NCI-H446 (cell line): ENCODE measurements around the gene RAG2.
A peak's percentile ranks its signal among the peaks of the same experiment; 100 is the strongest.

ENCODE experiments used
- DNase-seq, 2 experiments: peaks; one replicate each; lab custom pipeline; 2025; lab: John Stamatoyannopoulos, UW

Gene RAG2

DNA sequence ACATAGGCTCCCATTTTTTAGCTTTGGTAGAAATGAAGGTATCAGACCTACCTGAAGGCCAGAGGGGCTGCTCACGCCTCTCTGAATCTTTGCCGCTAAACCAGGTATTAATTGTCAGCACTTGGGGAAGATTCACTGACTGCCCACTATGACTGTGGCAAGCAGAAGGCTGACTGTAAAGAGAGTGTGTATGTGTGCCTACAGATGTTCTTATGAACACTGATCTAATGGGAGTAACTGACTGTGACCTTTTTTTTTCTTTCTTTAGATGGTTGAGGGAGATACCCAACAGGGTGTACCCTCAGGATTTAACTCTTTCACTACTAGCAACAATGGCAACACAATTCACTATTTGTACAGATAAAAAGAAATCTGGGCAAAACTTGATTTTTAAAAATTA, at the start of gene RAG2:
Gene RAG2, minus strand, starts transcription at position 186 of the 400 bp plus-strand sequence. CDS start 4,068 bp downstream, outside the sequence.
- DNase-seq: no peak

DNA sequence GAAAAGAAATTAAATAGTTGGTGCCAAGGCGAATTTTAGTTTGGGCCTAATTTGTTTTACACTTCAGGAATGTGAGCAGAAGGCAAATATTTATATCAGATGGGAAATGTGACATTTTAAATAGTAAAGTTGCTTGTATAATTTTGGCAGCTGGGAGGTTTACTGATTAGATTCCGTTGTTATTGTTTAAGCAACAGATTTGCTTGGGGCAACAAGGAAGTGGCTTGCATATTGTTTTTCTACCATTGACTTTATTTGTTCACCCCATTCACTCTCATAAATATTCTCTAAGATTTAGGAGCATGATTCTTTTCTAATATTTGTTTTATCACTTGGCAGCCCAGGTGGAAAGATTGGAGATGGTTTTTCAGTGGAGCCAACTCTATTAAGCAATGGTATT, 40.5 kb upstream of the RAG2 start:
- no peak for DNase-seq

DNA sequence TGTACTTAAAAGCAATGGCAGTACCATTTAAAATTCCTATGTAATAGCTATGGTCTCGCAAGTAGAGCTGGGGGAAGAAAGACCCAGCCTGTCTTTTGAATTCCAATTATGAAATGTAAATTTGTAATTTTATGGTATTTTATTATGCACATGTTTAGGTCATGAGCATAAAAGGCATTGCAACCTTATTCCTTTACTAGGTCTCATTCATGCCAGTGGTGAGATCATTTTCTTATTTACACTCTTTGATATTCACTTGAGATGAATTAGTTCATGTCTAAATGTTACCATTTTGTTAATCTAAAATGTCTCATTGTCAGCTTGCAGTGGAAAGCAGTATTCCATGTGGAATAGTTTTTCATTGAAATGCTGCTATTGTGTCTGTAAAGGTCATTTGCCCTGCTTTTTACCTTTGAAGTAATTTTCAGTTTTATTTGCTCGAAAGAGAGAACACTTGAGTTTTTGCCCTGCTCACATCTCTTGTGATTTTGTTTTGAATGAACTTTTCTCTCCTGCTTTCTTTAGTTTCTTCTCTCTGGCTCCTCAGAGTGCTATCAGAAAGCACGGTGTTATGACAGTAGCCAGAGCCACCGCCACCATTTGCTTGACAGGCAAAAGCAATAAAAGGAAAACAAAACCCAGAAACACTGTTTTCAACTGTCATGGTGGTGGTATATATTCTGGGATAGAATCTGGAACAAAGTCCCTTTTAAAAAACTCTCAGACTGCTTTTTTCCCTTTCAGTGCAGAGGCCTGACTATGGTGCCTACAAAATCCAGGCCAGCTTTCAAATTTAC, 37.2 kb upstream of the RAG2 start:
- DNase-seq: no peak

DNA sequence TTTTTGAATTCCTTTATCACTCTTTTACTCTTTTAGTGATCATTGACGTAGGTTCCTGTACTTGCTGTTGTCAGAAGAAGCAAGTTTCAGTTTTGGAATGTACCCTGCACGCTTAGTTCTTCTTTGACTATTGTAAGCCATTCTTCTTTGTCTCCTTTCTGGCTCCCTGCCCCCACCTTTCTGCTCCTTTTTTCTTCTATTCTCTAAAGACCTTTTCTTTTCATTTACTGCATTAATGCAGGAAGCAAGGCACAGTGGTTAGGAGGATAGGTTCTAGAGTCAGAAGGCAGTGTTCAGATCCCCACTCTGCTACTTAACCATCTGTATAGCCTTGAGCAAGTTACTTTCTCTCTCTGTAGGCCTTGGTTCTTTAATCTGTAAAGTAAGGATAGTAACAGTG, 33.7 kb upstream of the RAG2 start:
- DNase-seq: no peak

DNA sequence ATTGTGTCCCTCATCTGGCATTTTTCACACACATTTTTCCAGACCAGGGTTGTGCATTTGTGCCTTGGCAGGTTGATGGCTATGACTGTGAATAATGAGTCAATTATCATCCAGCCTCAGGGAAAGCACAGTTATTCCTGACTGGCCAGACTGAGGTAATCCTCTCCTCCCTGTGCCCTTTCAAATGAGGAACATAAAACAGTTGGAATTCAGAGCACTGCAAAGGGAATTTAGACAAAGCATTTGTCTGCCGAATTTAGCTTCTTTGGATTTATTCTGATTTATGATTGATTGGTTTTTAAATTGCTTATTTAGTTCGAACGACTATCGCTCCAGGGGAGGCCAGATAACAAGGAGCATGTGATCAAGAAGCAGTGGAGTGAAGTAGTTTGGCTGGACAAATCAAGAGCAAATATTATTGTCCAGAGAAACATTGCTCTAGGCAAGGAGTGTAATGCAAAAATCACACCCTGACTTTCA, 30.8 kb upstream of the RAG2 start:
- no peak for DNase-seq

DNA sequence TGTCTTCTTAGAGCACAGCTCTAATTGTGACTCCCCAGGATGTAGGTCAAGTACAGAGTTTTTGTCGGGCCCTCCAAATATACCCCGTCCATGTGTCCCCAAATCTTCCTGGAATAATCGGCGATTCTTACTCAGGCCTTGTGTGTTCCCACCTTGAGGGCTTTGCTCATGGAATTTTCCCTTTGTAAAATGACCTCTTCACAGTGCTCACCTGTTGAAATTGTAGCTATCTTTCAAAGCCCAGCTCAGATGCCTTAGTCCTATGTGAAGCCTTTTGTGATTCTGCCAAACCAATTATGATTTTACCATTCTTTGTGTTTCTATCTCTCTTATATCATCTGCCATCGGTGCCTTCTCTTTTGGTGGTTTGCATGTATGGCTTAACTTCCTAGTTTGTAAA, 30.1 kb upstream of the RAG2 start:
- no peak for DNase-seq

DNA sequence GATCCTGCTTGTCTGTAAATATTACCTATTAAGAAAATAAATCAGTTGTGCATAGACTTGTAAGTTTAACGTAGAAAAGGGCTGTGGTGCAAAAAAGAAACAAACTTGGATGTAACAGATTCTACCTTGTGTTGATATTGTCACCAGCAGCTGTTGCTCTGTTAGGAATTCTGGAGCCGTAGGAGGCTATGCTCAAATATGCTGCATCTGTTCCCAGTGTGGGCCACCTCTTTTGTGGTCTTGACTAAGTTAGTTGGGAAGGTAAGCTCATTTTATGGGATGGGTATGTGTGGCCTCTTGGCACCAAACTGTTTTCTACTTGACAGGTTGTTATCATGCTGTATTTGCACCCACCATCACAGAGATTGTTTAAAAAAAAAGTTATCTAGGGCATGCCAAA, 29.4 kb upstream of the RAG2 start:
- no peak for DNase-seq

DNA sequence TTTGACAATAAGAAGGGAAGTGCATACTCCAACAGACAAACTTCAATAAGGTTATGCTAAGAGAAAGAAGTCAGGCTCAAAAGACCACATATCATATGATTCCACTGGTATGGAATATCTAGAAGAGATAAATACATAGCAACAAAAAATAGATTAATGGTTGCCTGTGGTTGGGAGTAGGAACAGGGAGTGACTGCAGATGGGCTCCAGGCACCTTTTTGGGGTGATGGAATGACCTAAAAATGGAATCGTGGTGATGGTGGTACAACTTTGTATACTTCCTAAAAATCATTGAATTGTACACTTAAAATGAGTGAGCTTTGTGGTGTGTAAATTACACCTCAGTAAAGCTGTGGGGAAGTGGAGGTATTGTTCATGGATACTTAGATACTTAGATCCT, 29.0 kb upstream of the RAG2 start:
- DNase-seq: no peak

DNA sequence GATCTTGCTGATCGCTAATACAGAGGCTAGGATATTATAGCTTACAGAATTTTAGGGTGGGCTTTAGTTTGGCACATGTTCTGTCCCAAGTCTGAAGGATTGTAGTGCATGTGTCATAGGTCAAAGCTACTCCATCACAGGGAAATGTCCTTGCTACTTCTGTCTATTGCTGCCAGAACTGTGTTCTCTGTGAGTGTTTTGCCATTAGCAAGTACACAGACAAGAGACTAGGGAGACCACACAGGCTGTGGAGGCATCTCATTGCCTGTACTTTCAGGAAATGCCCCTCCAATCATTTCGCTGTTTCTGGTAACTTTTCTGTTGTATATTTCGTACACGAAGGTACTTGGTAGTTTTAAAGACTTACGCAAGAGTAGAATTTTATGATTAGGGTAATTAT, 25.5 kb upstream of the RAG2 start:
- DNase-seq: no peak

DNA sequence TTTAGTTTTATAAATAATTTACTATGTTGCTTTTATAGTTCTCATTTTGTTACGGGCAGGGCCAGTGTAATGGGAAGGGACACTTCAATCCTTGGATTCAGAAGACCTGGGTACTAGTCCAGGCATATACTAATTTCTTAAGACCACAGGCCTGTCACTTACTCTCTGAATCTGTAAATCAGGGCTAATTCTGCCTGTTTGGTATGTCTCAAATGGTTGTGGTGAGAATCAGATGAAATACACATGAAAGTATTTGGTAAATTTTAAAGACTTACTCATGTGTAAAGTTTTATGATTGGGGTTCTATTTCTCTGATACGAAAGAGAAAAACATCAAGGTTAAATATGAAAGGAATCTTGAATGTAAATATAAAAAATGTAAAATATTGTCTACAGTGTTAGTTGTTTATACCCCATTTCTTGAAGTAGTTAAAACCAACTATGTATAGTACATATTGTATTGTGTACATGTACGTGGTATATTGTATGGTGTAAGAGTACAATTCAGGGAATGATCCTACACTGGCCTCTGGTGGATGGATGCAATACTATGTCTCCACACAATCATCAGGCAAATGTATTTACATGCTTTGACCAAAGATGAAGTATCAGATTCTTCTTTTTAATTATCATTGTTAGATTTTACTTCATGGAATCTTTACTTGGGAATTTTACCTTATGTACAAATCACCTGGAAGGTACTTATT, 24.5 kb upstream of the RAG2 start:
- peak in 1 of 2 experiments; percentile 6 for DNase-seq

DNA sequence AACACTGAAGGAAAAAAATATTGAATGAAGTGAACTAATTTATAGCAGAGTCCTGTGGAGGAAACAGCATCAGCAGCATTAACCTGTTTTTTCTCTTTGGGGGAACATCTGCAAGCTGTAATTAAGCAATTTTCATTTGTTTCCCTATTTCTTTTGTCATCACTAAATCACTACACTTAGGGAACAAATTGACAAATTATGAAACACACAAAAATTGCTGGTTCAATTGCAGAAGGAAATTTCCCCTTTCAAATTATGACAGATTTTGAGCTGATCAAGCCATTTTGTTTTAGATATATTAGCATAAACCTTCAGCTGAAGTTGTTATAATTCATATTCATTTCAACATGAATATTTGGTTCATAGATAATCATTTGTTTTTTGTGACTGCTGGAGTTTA, 22.2 kb upstream of the RAG2 start:
- no peak for DNase-seq

DNA sequence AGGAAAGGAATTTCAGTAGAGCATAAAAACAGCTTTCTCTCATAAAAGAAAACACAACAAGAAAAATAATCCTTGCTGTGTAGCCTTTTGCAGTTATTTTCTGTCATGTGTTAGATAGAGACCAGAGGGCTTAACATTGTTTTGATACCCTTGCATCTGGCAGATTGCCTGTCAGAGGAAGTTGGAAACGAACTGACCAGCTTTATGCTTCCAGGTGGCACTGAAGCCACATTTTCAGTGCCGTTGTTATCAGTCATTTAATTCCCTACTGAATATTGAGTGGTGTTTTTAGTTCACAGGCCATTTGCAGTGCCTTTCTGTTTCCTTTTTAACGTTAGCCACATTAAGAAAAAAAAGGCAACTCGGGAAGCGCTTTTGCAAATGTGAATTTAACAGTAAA, 21.5 kb upstream of the RAG2 start:
- DNase-seq: no peak

DNA sequence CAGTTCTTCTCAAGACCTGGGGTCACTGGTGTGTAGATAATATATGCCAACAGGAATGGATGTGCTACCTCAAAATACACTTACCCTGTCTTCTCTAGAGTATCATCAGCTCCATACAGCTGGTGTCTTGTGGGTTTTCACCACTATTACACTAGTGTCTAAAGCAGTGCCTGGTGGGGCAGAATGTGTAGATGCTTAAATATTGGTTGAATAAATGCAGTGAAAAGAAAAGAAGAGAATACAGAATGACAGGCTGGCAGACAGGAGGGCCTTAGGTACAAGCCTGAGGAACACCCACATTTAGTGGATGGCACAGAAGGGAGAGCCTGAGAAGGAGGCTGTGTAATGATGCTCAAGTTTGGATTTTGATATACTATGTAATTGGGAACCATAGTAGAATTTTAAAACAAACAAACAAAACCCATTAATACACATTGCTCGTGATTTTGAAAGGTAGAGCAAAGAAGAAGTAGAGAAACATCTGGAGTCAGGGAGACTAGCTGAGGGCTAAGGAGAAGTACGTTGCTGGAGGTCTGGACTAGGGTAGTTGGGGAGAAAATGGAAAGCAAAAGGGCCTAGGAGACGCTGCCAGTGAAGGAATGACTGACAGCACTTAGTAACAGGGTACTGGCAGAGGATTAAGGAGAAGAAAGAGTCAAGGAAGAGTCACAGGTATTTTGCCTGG, 20.5 kb upstream of the RAG2 start:
- no peak for DNase-seq

DNA sequence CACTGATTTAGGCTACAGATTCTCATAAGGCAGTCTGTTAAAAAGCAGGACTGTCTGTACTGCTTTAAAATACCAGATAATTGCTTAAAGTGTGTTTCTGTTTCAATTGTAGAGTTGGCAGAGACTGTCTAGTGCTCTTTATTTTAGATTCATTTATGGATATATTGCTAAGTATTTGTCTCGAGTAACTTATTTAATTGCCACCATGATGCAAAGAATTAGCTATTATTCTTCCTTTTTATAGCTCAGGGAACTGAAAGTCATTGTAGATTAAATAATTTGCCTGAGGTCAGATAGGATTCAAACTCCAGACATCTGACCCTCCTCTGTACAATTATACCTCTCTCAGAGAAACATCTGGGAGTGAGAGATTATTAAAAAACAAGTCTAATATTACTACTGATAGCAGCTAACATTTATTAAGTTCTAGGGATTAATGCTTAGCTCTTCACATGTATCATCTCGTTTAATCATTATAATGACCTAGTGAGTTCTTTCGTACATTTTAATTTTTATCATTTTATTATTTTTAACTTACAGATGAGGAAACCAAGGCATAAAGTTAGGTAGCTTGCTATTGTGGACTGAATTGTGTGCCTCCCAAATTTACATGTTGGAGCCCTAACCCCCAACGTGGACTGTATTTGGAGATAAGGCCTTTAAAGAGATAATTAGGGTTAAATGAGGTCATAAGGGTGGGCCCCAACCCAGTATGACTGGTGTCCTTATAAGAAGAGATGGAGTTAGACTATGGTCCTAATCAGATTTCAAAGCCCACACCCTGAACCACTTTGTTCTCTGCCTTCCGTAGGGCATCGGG, 19.7 kb upstream of the RAG2 start:
- DNase-seq: no peak

DNA sequence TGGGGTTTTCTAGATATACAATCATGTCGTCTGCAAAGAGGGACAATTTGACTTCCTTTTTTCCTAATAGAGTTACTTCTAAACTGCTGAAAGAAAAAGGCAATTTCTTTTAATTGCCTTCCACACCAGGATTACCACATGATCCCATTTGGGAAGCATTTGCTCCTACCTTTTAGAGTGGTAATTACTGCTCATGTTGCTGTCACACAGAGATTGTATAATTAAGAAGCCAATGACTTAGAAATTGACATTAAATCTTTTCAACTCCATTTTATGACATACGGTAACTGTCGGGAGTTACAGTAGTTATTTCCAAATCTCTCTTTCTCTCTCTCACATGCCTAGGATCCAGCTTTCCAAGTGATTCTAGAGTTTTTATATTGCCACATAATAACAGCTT, 17.8 kb upstream of the RAG2 start:
- no peak for DNase-seq

DNA sequence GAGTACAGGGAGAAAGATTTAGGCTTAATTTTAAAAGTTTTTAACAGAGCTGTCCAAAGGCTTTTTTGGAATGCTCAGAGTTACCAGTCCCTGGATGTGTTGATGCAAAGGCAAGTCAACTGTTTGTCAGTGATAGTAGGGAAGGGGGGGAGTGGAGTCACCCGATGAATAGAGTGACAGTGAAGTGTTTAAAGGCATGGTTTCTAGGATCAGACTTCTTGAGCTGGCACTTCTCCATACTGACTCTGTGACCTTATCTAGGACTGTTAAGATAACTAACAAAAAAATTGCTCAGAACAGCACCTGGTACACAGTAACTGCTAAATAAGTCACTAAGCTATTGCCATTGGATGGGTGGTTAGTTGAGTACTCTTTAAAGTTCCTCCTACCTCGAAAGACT, 11.3 kb upstream of the RAG2 start:
- DNase-seq: no peak

DNA sequence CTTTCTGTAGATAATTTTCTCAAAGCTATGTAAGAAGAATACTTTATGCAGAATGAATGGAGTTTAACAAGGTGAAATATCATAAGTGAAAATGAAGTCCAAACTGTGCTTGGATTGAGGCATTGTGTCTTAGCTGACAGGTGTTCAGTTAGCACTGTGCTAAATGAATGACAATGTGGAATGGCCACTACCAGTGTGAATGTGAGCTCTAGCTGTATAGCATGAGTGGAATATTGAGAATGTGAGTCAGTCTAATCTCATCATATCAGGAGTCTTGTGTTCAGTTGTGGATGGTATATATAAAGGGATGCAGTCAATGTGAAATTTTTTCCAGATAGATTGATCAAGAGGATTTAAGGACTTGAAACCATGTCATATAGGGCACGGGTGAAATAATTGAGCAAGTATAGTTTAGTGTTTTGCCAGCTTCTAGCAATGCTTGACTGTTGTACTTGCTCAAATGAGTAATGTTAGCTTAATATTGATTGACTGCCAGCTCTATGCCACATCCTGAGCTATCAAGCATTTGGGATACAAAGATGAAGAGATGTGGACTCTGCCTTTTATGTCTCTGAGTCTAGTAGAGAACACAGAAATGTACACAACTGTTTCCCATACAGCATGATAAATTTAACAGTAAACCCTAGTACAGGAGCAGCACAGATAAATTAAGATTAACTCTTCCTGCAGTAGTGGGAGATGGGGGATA, 10.6 kb upstream of the RAG2 start:
- DNase-seq: no peak

DNA sequence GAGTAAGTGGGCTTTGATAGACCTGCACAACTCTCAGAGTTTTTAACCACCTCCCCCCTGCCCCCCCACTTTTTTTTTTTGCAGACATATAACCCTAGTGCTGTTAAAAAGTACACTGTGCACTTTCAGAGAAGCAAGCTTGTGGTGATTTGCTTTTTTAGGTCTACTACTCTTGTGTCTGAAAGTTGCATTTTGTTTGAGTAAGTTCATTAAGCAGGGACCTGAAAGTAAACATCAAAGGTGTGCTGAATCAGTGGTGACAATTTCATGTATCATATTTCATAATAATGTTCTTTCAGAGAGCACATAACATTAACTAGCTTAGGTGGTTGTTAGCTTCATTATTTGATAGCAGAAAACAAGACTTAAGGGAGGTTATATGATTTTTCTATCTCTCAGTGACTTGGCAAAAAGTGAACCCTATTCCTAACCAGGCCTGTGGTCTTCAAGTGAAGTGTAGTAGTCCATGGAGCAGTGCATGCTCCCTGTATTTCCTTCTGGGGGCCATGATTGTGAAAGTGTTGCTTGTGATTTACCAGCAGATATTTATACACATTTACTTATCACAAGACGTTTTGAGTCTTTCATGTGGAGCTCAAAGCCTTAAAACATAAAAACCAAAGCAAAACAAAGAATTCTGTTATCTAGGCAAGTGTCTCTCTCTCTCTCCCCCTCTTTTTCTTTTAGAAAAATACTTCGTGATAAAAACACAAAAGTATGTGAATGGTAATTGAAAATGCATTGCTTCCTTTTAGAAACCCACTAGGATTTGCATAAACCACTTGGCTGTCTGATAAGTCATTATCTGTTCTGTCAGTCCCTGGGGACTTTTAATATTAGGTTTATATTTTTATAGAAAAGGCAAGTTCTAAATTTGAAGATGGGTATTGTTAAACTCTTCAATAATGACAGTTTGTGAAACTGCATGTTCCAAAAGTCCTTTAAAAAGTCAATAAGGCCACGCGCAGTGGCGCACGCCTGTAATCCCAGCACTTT, 7.5 kb upstream of the RAG2 start:
- DNase-seq: no peak

DNA sequence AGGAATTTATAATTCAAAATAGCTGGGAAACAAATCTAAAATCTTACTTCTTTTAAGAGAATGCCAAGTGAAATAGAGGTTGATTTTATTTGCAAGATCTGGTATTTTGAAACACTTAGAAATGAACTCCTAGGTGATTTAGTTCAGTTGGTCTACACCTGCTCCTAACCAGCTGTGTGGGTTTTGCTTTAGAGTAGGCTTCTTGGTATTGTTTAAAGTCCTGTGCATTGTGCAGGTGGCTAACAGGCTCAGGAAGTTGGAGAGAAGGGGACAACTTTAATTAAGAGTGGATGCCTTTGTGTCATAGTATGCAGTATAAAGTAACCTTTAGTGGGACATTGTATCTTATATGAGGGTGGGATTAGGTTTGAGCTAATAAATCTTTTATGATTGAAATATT, 4.1 kb upstream of the RAG2 start:
- DNase-seq: no peak

DNA sequence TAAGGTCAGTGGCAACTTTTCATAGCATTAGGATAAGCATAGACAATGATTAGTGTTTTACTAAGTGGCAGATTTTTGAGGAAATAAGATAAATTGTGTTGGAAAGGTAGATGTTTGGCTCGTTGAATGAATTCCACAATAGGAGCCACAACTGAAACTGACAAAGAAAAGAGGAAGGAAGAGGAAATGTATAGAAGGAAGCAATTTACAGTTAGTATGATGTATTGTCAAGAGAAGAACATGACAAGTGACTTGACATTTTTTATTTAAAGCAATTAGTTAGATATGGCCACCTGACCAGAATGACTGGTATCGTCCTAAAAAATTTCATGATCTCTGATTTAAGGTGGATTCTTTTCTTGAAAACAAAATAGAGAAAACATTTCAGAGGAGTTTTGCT, 3.1 kb upstream of the RAG2 start:
- DNase-seq: no peak
